ENCODE data around the gene ZNF341.

ZNF341 gene

DNA sequence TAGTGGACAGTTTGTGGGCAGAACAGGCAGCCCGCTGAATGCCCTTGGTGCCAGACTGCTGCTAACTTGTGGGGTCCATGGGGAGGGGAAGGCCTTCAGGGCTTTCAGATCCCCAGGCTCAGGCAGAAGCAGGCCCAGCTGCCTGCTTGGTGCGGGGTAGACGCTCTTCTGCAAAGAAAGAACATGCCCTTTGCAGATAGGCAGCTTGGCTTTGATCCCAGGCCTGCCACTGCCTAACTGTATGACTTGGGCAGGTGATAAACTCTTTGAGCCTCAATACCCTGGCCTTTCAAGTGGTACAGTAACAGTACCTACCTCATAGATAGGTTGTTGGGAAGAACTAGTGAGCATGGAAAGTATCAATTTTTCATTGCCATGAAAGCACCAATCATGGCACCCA is 107.8 kb downstream of the ZNF341 start:
- Histone ChIP-seq H3K4me1 (ENCODE audit: control insufficient read depth, insufficient read depth, low read length) (peaks cover 79% of the 10 kb centered on the region), H3K9ac (ENCODE audit: low read length) (no peak overlapping the region), H3K36me3 (ENCODE audit: control insufficient read depth, insufficient read depth, low read length) (no peaks in the 10 kb centered on the region), H3K27me3 (ENCODE audit: control insufficient read depth, insufficient read depth, low read length) (no peaks in the 10 kb centered on the region), H3K4me3 (ENCODE audit: low read length) (no peak overlapping the region), H3K9me3 (ENCODE audit: control insufficient read depth, low read length) (no peaks in the 10 kb centered on the region)

DNA sequence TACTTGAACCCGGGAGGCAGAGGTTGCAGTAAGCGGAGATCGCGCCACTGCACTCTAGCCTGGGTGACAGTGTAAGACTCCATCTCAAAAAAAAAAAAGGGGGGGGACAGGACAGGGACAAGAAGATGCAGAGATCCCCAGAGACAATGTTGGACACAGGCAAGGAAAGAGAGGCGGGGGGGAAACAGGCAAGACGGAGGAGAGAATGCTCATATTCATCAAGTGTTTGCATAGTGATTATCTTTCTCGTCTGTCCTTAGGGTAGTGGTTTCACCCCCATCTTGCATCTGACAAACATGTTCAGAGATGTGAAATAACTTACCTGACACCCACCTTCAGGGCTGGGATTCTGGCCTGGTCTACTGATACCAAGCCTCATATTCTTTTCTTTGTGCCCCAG is 108.4 kb downstream of the ZNF341 start:
- Histone ChIP-seq H3K27me3 (ENCODE audit: control insufficient read depth, insufficient read depth, low read length) (no peaks in the 10 kb centered on the region), H3K4me1 (ENCODE audit: control insufficient read depth, insufficient read depth, low read length) (peaks cover 79% of the 10 kb centered on the region), H3K36me3 (ENCODE audit: control insufficient read depth, insufficient read depth, low read length) (no peaks in the 10 kb centered on the region), H3K9me3 (ENCODE audit: control insufficient read depth, low read length) (no peaks in the 10 kb centered on the region), H3K9ac (ENCODE audit: low read length) (no peak overlapping the region), H3K4me3 (ENCODE audit: low read length) (no peak overlapping the region)

DNA sequence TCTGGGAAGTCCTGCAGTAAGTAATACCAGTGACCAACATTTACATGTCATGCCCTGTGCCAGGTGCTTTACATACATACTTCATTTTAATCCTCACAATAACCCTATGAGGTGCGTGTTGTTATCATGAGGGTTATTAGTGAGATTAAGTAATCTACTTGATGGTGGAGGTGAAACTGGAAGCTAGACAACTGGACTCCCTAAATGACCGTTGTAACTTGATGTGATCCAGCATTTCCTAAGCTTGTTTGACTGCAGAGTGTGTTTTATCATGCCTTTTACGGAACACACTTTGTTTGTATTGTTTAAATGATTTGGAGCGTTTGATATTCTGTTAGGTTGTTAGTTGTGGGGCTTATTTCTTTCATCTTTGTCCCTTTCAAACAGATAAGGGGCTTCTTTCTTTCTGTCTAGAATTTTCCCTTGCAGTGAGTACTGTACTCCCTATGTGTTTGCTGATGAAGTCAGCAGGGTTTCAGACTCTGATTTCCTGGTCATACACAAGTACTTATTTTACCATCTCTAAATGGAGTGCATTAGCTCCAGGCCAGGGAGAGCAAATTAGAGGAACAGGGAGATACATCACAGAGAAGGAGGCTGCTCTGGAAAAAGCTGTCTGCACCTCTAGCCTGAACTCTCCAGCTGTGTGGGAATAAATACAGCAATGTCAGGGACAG is 109.1 kb downstream of the ZNF341 start:
- H3K9me3 ChIP-seq (ENCODE audit: control insufficient read depth, low read length): no peaks in the 10 kb centered on the region
- no peak overlapping the region for H3K4me3 ChIP-seq (ENCODE audit: low read length)
- H3K9ac ChIP-seq (ENCODE audit: low read length): no peak overlapping the region
- peaks cover 79% of the 10 kb centered on the region for H3K4me1 ChIP-seq (ENCODE audit: control insufficient read depth, insufficient read depth, low read length)
- H3K27me3 ChIP-seq (ENCODE audit: control insufficient read depth, insufficient read depth, low read length): no peaks in the 10 kb centered on the region
- H3K36me3 ChIP-seq (ENCODE audit: control insufficient read depth, insufficient read depth, low read length): no peaks in the 10 kb centered on the region

DNA sequence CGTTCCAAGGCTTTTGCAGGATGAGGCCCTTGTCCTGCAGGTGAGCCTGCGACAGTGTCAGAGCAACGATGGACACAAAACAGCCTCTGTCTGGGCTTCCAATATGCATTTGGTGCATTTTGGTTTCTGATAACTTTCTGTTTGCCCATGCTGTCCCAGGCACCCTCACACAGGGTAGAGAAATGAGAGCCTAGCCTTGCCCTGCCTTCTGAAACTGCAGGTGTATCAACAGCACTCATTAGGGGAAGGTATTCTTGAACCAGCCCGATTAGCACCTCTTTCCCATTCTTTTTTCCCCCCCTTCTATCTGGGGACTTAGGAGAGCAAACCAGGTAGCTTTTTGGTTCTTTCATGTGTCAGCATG is 109.6 kb downstream of the ZNF341 start:
- no peak overlapping the region for H3K9ac ChIP-seq (ENCODE audit: low read length)
- H3K36me3 ChIP-seq (ENCODE audit: control insufficient read depth, insufficient read depth, low read length): no peaks in the 10 kb centered on the region
- H3K27me3 ChIP-seq (ENCODE audit: control insufficient read depth, insufficient read depth, low read length): no peaks in the 10 kb centered on the region
- H3K9me3 ChIP-seq (ENCODE audit: control insufficient read depth, low read length): no peaks in the 10 kb centered on the region
- peaks cover 77% of the 10 kb centered on the region for H3K4me1 ChIP-seq (ENCODE audit: control insufficient read depth, insufficient read depth, low read length)
- H3K4me3 ChIP-seq (ENCODE audit: low read length): no peak overlapping the region

Measured in mucosa of stomach (tissue), 1 donor.